Hindlimb muscle (tissue), 1 donor: ENCODE measurements around the gene CAMK1G. TPM values are rescaled to one million over a fixed set of nuclear protein-coding genes. Genes with fewer than 3 reads are reported as not detected.
A peak's percentile ranks its signal among the peaks of the same experiment; 100 is the strongest.

ENCODE experiments used
- DNase-seq: peaks from one replicate; pipeline ENCODE4 v3.0.0-alpha.2; 2013
- polyA plus RNA-seq: library from polyadenylated mRNA; unstranded; fragments of 120-200 nt; gene quantifications from one replicate; pipeline ENCODE4 v1.2.1, GENCODE V29; 2013; ENCODE audit not compliant: insufficient read length

Gene CAMK1G
- polyA plus RNA-seq, 1 donor: not detected

DNA sequence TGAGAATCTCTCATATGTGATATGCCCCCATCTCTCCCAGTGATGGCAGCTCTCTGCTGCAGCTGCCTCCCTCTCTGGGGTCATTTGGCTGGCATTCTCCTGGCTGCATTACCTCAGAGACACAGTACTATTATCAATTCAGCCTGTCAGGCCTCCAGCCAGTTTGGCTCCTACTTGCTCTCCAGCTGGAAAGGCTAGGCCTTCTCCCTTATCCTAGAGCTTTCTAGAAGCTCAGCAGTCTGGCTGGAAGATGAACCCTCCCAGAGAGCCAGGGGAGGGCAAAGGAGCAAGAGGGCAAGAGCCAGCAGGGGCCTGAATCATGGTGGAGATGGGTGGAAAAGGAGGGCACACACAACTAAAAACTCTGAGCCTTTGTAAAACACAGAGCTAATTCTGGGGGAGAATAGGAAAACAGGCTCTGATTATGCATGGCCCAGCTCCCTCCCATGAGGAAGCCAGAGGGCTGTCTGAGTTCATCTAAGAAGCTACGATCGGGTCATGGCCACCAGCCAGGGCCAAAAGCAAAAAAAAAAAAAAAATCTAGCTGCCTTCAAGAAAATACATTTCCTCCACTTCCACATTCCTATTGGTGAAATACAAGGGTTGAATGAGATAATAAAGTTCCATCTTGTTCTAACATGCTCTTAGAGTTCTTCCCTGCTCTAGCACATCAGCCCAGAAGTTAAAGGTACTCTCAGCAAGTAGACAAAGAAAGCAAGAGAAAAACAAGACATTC lies 59.9 kb downstream of the CAMK1G start:
- peak; percentile 54 for DNase-seq

DNA sequence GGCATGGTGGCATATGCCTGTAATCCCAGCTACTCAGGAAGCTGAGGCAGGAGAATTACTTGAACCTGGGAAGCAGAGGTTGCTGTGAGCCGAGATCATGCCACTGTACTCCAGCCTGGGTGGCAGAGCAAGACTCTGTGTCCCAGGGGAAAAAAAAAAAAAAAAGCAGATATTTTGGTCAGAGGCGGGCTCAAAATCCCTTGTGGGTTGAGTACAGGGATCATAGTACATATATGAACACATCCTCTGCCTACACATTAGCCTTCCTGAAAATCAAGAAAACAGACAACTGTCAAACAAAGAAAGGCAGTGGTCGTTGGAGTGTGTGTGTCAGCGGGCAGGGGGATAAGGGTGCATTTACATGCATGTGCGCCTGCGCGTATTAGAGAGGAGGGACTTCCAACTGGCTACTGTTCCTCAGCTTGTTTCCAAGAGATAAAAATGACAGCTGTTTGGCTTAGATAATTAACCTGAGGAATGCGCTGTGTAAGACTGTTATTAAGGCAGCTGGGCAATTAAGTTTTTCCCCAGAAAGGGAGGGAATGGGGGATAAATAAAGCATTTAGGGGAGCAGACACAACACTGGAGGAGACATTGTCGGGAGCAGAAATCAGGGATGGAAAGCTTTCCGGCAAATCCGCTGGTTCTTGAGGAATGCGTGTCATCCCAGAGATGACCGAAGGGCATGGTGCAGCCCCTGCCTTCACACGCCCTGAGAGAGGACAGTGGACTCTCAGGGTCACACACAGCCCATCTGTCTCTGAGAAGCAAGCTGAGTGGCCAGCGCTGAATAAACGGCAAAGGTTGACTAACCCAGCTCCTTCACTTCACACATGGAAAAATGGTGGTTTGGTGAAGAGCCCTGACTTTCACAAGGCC lies 62.3 kb downstream of the CAMK1G start:
- no peak for DNase-seq

DNA sequence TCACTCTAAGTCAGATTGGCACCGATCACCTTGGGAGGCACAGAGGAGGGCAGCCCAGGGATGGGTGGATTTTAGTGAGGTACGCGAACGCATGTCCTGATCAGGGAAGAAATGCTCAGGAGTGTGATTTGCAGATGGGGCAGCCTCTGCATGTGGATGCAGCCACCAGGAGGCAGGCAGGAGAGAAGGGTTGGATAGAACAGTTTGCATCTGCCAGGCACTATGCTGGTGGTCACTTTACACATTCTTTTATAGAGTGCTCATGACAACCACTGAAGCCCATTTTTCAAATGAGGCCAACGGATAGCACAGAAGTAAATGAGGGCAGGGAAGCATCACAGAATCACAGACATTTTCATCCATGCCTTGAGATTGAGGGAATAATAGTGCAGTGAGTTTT lies 63.0 kb downstream of the CAMK1G start:
- no peak for DNase-seq

DNA sequence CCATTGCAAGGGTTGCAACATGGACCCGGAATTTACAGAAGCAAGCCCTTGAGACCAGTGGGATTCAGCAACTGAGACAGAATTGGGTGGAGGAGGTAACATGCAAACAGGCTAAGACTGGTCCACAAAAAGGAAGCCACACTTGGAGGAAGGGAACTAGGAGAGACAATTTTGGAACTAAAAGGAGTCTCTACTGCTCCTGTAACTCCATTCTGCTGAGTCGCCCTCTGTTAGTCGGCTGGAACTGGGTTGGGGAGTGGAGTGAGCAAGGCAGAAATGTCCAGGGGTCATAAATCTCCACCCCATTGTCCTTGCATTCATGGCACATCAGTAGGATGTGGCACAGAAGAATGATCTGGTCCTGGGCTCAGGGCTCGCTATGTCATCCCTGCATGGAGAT lies 63.6 kb downstream of the CAMK1G start:
- DNase-seq: no peak

DNA sequence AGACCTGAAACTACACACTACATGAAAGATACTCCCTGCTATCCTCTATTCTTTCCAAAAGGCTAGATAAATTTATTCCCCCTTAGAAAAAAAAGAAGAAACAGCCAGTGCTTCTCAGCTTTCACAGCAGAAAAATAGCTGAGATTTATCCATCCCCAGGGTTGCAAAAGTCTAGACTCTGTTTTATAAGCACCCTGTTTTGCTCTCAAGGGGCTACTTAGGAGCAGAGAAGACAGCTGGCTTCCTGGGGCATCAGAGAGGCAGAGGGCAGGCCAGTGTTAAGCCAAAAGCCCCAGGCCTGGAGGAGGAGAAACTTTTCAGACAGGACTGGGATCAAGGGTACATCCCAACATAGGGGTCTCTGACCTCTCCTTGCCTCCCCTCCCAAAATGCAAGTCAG lies 64.8 kb downstream of the CAMK1G start:
- DNase-seq: no peak

DNA sequence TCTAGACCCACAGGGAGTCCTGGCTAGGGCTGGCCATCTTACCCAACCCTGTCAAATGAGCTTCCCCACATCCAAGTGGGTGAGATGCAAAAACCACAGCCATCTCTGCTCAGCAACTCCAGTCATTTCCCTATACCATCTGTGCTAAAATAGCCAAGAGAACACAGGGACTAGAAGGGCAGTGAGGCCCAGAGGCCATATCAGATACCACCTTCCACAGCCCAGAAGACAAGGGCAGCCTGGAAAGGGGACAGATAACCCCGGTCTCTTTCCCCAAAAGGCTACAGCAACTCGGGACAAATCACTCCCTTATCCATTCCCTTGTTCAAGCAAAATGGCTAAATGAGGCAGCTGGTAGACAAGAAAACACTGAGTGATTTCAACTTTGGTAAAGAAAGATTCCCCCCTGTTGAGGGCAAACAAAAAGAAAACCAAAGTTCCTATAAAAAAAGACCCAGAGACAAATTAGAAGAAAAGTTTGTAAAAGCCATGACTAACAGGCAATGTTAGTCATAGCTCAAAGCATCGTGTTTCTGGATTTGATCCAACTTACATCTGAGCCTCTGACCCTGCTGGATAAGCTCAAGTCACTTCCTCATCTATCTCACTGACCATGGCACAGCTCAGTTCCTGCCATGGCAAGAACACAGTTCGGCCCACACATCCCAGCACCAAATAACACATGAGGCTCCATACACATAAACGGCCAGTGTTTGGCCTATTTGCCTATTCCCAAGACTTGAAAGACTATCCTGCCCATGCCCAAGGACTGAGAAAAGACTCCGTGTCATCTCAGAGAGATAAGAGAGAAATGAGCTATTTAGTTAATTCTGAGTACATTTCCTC lies 65.6 kb downstream of the CAMK1G start:
- no peak for DNase-seq

DNA sequence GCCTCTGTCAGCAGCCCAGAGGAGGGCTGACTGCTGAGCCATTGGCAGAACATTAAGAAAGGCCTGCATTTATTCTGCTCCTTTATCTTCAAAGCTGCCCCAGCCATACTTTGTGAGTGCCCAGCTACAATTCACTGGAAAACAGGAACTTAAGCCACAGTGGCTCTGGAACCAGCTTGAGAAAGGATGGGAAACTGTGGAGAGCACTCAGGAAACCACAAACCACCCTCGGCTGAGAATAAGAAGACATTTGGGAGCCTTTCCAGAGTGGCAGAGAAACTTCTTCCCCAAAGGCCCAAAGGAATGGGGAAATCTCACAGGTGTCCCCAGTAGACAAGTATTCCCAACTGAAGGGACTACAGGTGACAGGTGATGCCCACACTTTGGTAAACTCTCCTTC lies 66.9 kb downstream of the CAMK1G start:
- DNase-seq: no peak

DNA sequence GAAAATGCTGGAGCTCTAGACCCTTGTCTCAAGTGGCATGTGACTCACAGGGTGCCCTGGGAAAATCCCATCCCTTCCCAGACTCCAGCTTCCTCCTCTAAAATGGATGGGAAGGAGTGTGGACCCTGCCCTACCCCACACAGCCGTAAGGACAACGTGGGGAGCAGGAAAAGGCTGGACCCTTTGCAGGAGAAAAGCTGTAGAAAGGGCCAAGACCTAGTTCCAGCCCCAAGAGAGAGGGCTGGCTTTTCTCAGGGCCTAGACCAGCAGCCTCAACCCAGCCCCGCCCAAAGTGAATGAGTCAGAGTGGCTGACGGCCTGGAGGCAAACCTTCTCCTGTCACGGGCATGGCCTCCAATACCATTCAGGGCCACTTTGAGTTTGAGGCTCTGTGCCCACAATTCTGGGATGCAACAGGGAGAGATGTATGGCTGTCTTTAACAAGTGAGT lies 67.6 kb downstream of the CAMK1G start:
- no peak for DNase-seq

DNA sequence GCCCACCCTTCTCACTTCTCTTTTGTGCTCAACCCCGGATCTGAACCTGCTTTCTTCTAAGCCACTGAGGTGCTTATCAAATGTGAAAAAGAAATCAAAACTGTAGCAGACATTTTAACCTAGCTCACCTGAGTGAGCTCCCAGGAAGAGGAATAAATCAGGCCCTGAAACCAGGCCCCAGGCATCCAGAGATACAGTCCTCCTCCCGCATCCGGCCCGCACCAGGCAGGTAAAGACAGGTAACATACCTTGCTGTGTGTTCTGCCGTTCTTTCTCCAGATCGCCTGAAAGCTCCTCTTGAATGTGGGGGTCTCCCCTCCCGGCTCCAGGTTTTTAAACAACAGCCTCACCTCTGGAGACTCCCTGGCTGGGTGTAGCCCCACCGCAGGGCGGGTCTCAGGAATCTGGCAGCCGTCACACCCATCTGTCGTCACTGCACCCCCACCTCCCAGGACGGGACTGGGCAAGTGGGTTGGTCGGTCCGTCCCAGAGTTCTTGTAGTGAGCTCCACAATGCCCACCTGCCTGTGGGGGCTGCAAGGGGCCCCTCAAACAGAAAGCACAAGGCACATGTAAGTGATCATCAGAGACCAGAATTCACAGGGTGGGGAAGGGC lies 68.7 kb downstream of the CAMK1G start, which contains the start of gene LAMB3:
TSS of gene LAMB3 (minus strand) at position 305 of the 615 bp plus-strand sequence. CDS start 1,481 bp downstream, outside the sequence.
- no peak for DNase-seq

DNA sequence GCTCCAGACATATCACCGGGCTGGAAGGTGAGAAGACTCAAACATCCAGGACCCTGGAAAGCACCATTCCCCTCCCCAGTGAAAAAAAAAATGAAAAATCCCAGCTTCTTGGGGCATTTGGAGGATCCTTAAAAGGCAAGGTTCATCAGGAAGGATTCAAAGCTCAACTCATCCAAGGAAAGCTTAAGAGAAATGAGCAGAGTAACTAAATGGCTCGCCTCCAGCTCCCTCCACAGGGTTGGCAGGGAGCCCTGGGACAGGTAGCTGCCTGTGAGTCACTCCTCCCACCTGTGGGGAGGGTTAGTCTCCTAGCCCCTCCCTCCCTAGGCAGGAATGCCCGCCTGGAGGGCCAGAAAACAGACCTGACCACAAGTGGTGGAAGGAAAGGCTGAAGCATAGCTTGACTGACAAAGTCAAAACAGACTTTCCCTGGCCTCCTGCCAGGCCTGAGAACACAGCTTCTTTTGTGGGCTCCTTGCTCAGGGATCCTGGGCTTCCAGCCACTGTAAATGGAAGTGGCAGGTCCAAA lies 69.4 kb downstream of the CAMK1G start:
- no peak for DNase-seq

DNA sequence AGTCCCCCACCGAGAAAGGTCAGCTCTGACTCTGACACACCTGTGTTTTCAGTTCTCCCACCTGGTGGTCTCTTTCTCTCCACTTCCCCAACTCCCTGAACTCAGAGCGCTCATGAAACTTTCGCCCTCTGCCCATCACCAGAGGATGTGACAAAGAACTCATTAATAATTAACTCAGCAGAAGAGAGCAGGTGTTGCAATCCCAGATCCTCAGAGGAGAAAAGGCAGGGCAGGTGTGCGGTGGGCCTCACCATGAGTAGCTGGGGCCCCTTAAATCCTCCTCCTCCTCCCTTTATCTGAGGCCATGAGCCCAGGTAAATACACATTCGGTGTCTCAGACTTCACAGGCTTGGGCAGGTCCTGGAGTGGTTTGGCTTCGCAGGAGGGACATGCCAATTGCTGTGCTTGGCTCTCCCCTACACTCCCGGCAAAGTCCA lies 70.4 kb downstream of the CAMK1G start:
- no peak for DNase-seq

DNA sequence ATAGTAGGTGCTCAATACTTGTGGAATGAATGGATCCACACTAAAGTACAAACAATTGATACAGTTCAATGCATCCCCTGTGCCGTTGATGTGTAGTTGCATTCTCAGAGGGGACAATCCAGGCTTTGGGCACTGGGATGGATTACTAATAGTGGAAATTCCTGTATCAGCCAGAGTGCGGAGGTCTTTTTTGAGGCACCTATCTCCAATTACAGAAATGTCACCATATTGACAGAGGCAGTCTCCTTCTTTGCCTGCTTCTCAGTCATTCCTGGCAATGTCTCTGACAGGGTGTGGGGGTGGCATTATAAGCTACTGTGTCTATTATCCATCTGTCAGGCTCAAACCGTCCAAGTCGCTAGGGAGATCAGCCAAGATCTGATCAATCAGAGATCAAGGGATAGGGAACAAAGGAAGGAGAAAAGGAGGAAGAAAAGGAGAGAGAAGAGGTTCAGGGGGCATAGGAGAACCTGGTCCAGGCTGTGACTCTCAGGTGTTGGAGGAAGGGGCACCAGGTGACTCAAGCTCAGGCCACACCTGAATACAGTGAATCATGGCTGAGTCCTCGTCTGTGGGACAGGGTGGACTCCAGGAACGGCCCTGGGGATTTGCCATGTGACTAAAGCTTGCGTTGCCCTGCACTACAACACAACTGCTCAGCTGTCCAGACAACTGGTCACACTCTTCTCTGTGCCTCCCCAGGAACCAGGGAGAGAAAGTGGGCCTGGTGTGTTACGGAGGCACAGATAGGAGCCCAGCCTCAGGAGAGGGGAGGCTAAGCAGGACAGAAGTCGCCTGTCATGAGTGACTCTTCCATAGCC lies 72.1 kb downstream of the CAMK1G start:
- DNase-seq: no peak

DNA sequence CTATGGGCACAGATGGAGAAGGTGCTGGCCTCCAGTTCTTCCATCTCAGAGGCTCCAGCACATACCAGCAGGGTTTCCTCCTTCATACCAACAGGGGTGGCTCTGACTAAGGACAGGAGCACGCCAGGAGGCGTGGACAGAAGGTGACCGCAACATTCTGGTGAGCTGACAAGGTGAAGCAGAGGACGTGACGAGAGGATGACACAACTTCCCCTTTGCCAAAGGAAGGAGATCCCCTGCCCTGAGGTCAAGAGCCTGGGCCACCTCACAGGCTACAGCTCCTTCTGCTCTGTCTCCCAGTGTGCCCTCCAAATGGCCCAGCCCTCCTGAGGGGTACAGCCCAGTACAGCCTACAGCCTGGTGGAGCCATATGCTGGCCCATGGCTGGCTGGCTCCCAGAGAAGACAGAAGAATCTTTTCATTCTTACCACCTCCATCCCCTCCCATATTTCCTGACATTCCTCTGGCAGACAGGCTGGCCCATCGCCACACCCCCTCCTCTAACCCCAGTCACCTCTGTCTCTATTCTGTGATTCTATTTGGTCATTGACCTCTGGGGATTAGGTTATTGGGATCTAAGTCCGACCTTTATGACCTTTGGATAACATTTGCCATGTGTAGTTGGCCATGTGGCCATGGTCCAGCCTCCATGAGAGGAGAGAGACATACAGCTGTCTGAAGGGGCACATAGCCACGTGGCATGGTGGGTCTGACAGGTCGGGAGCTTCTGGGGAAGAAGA lies 73.8 kb downstream of the CAMK1G start:
- DNase-seq: no peak

DNA sequence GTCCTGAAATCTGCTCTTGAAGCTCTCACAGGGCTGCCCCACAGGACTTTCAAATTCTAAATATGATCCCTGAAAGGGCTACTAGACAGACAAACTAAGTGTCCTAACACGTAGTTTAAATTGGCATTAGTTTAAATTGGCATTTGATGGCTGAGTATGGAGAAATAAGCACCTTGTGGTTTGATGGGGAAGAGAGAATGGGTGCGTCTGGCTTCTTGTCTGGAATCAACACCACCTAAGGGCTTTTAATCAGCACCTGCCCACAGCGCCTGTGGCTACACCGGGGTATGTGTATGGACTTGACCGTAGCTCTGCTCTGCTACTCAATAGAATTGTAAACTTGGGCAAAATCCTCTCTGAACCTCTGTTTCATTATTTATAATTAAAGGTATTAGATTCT lies 74.4 kb downstream of the CAMK1G start:
- no peak for DNase-seq

DNA sequence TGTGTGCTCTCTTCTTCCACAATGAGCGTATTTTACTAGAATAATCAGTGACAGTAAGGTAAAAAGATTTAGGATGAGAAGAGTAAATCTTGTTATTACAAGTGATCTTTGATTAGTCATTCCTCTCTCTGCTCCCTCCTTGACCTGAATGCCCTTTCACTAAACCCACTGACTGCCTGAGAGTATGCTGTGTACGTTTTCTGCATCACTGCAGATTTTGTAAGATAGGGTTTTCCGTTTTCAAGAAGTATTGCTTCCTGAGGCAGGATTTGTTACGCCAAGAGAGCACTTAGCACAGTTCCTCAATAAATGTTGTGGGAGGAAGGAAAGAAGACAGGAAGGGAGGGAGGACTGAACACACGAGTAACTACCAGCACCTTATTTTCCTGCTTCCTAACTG lies 76.4 kb downstream of the CAMK1G start:
- DNase-seq: no peak

DNA sequence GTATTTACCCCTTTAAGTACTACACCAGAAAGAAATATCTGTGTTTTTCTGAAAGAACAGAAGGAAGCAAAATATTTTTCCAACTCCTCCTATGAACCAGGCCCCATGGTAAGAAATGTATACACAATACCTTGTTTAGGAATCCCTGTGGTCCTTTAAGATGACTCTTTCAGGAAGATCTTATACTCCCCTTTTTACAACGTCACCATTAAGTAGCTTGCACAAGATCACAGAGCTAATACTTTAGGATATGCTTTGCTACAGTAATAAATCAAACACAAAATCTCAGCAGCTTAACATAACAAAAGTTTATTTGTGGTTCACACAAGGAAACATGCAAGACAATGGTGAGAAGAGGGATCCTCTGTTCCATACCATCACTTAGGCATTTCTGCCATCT lies 77.6 kb downstream of the CAMK1G start:
- DNase-seq: no peak

DNA sequence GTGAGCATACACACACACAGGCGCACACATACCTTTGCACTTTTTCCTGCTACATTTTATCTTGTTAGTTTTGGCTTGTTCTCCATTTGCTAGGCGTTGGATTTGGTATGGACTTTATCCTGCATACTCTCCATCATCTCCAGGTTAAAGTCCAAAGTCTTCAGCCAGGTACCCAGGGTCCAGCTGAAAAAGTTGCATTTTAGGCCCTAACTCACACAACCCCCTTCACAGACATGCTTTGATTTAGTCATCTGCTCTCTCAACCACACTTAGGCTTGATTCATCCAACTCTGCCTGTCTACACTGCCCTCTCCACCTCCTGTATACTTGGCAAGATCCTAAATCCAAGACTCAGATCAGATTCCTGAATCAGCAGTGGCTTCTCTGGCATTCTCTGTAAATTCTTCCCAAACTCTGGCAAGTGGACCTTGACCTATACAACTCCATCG lies 79.4 kb downstream of the CAMK1G start:
- no peak for DNase-seq
